Panc1 (cell line): Measurements from ENCODE around the gene GABRQ. TPM values are rescaled to one million over a fixed set of nuclear protein-coding genes. Genes with fewer than 3 reads are reported as not detected.

ENCODE experiments used
- ATAC-seq: fragments of 200-7000 bp; cut with Tn5 transposase; 2 replicates; pipeline ENCODE4 v1.9.1; 2020; ENCODE audit warnings: mild to moderate bottlenecking, moderate library complexity
- BruUV-seq: library from RNA; stranded (reverse); fragments of 400-500 nt; replicated peaks from 2 replicates; lab custom pipeline; 2021; lab: Mats Ljungman, UMichigan
- CTCF ChIA-PET: fragments of 300-600 bp; sonication (Branson Sonifier 250); formaldehyde crosslinking; loops from one replicate; lab custom pipeline; 2022; ENCODE audit warnings: antibody characterized with exemption; lab: Charles Lee
- POLR2A ChIA-PET: fragments of 300-600 bp; sonication (Branson Sonifier 250); formaldehyde crosslinking; loops from one replicate; lab custom pipeline; 2022; ENCODE audit warnings: antibody characterized with exemption; lab: Charles Lee
- DNase-seq: peaks from one replicate; pipeline ENCODE4 v3.0.0-alpha.2; 2010; ENCODE audit warnings: low read depth, low spot score
- H3K27ac ChIP-seq: 2 replicates; pipeline ENCODE4 v1.5.1; 2011; ENCODE audit warnings: mild to moderate bottlenecking, low read length, inconsistent platforms
- H3K27me3 ChIP-seq: fragments of 200-500 bp; sonication (Bioruptor generic); 2 replicates; pipeline ENCODE4 v1.6.0; 2014; ENCODE audit warnings: low read length, inconsistent platforms; ENCODE audit not compliant: control insufficient read depth, insufficient read depth
- H3K36me3 ChIP-seq: fragments of 200-500 bp; sonication (Bioruptor generic); 2 replicates; pipeline ENCODE4 v1.5.1; 2014; ENCODE audit warnings: inconsistent platforms, mild to moderate bottlenecking, low read length, moderate library complexity; ENCODE audit not compliant: control insufficient read depth, insufficient read depth
- H3K4me1 ChIP-seq: 2 replicates; pipeline ENCODE4 v1.5.1; 2011; ENCODE audit warnings: inconsistent platforms, mild to moderate bottlenecking, low read length, moderate library complexity; ENCODE audit not compliant: control insufficient read depth, insufficient read depth
- H3K4me3 ChIP-seq, 2 experiments: 2 replicates each; pipeline ENCODE4 v1.5.1; 2011 to 2012; ENCODE audit warnings: low read depth in 2 of 2, low read length in 2 of 2, mild to moderate bottlenecking in 2 of 2, inconsistent platforms in 1 of 2, moderate library complexity in 1 of 2
- H3K9me3 ChIP-seq: fragments of 200-500 bp; sonication (Bioruptor generic); 2 replicates; pipeline ENCODE4 v1.5.1; 2014; ENCODE audit warnings: low read depth, mild to moderate bottlenecking, inconsistent platforms, low read length, moderate library complexity; ENCODE audit not compliant: control insufficient read depth, insufficient read depth
- CTCF ChIP-seq: fragments of 450-650 bp; IDR thresholded peaks from 2 replicates; pipeline ENCODE4 v1.5.1; 2017; ENCODE audit warnings: mild to moderate bottlenecking
- POLR2AphosphoS5 ChIP-seq: IDR thresholded peaks from 2 replicates; pipeline ENCODE4 v1.6.1; 2012; ENCODE audit warnings: mild to moderate bottlenecking, low read depth, low read length, moderate library complexity
- SIN3A ChIP-seq: IDR thresholded peaks from 2 replicates; pipeline ENCODE4 v1.6.1; 2012; ENCODE audit warnings: low read depth, mild to moderate bottlenecking, low read length, moderate library complexity, borderline replicate concordance; ENCODE audit not compliant: insufficient read depth
- TCF7L2 ChIP-seq: IDR thresholded peaks from 2 replicates; pipeline ENCODE4 v1.6.1; 2011; ENCODE audit warnings: mild to moderate bottlenecking, low read depth, low read length, inconsistent platforms
- in situ Hi-C: cut with HindIII; loops from 2 replicates; pipeline ENCODE4 v1.10.0; 2016; ENCODE audit warnings: low sequenced_read_pairs, low pct_unique_long_range_greater_than_20kb
- intact Hi-C: fragments of 100-400 bp; cut with micrococcal nuclease; formaldehyde crosslinking; loops from one replicate; pipeline ENCODE4 v1.10.0; 2022; ENCODE audit not compliant: unreplicated experiment
- total RNA-seq: library from RNA; stranded (reverse); gene quantifications from one replicate; pipeline ENCODE4 v1.2.1, GENCODE V29; 2021; ENCODE audit not compliant: unreplicated experiment
- TF ChIP-seq, protein P1 (sequence below), 2 experiments: IDR thresholded peaks; 2 replicates each; pipeline ENCODE4 v1.6.1; 2011 to 2012; ENCODE audit warnings: low read depth in 2 of 2, control low read depth in 1 of 2, low read length in 1 of 2, mild to moderate bottlenecking in 1 of 2, moderate library complexity in 1 of 2; ENCODE audit not compliant: insufficient read depth in 1 of 2

Gene GABRQ
- total RNA-seq, 1 experiment from 2014 or later = 0.03 TPM

DNA sequence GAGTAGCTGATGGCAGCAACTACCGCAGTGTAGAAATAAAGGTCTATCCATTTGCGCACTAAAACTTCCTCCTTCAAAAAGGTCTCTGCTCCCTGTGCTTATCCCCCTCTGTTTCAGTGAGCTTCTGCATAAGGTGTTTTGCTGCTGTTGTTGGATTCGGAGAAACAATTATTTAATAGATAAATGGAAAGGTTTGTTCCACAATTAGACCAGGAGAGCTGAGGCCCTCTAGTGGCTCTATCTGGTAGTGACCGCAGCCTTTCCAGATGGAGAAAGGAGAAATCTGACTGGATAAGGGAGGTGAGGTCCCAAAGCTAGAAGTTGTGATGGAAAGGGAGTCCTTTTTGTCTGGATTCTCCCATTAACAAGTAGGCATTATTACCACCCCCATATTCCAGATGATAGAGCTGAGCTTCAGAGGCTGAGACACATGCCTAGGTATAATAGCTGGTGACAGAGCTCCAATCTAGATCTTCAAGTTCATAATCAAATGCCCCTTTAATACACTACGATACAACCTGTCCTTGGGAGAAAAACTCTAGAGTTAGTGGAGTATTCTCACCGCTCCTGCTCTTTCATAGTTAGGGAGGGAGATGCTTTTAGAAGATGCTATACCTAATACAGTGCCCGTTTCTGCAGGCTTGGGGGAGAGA, 5.1 kb upstream of the GABRQ start:
- intact Hi-C loops = loop anchor here (10.0 kb wide), 1 partner anchor 1478 kb away; no protein-coding TSS in a partner anchor
- ATAC-seq = peak; percentile 72; the same call in 1 of the 2 replicates

DNA sequence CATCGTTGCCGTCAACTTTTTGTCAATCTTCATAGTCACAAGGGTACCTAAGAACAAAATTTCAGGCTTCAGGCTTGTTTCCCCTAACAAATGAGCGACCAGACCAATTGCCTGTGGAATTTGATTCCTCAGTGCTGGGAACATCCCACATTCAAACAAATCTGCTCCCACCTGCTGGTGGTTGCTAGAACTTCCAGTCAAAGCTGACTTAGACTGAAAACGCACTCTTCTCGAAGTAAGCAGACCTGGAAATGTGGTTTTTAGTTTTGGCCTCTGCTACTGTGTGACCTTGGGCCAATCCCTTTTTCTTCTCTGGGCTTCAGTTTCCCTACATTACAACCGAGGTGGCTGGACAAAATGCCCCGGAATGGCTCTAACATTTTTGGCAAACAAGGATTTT, 1.8 kb upstream of the GABRQ start:
- ATAC-seq = peak; percentile 84; the same call in 1 of the 2 replicates
- Histone ChIP-seq H3K36me3 (no peaks in the 10 kb centered on the region), H3K27ac (no peak overlapping the region), H3K27me3 (peaks cover 2% of the 10 kb centered on the region; the same call in 1 of the 2 replicates), H3K4me3 (no peak overlapping the region), H3K4me1 (no peaks in the 10 kb centered on the region), H3K9me3 (no peaks in the 10 kb centered on the region)
- BruUV-seq = no TSS peak
- in situ Hi-C loops = loop anchor here (25.0 kb wide), 1 partner anchor 176 kb away; no protein-coding TSS in a partner anchor
- CTCF ChIA-PET = interaction anchor here (1.2 kb wide), 1 partner anchor 882 kb away, joined by 4 read pairs; no protein-coding TSS in a partner anchor
- peak; percentile 36 for DNase-seq
- POLR2A ChIA-PET = no interaction called here
- intact Hi-C loops = loop anchor here (5.0 to 10.0 kb wide), 2 partner anchors 884 to 1481 kb away; no protein-coding TSS in a partner anchor
- peak; percentile 74 for TF ChIP-seq CTCF
- TF ChIP-seq TCF7L2 = no peak

More for the DNA sequence above, 5.1 kb upstream of the GABRQ start:
- Histone ChIP-seq H3K36me3 (no peaks in the 10 kb centered on the region), H3K9me3 (no peaks in the 10 kb centered on the region), H3K27ac (no peak overlapping the region), H3K4me3 (no peak overlapping the region), H3K27me3 (peaks cover 6% of the 10 kb centered on the region), H3K4me1 (no peaks in the 10 kb centered on the region)
- TF ChIP-seq CTCF = peak; percentile 87
- no peak for TF ChIP-seq SIN3A
- in situ Hi-C loops = loop anchor here (25.0 kb wide), 1 partner anchor 180 kb away; no protein-coding TSS in a partner anchor
- no TSS peak for BruUV-seq
- peak; percentile 13 for DNase-seq
- POLR2A ChIA-PET = no interaction called here
- CTCF ChIA-PET = interaction anchor here (2.0 kb wide), 1 partner anchor 879 kb away, joined by 10 read pairs; no protein-coding TSS in a partner anchor

- Histone ChIP-seq H3K36me3 (no peaks in the 10 kb centered on the region), H3K27me3 (peaks cover 2% of the 10 kb centered on the region; the same call in 1 of the 2 replicates), H3K4me3 (no peak overlapping the region), H3K9me3 (no peaks in the 10 kb centered on the region), H3K27ac (no peak overlapping the region), H3K4me1 (no peaks in the 10 kb centered on the region)
- TF ChIP-seq, protein P1, sequence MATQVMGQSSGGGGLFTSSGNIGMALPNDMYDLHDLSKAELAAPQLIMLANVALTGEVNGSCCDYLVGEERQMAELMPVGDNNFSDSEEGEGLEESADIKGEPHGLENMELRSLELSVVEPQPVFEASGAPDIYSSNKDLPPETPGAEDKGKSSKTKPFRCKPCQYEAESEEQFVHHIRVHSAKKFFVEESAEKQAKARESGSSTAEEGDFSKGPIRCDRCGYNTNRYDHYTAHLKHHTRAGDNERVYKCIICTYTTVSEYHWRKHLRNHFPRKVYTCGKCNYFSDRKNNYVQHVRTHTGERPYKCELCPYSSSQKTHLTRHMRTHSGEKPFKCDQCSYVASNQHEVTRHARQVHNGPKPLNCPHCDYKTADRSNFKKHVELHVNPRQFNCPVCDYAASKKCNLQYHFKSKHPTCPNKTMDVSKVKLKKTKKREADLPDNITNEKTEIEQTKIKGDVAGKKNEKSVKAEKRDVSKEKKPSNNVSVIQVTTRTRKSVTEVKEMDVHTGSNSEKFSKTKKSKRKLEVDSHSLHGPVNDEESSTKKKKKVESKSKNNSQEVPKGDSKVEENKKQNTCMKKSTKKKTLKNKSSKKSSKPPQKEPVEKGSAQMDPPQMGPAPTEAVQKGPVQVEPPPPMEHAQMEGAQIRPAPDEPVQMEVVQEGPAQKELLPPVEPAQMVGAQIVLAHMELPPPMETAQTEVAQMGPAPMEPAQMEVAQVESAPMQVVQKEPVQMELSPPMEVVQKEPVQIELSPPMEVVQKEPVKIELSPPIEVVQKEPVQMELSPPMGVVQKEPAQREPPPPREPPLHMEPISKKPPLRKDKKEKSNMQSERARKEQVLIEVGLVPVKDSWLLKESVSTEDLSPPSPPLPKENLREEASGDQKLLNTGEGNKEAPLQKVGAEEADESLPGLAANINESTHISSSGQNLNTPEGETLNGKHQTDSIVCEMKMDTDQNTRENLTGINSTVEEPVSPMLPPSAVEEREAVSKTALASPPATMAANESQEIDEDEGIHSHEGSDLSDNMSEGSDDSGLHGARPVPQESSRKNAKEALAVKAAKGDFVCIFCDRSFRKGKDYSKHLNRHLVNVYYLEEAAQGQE (IDR thresholded peaks at IDR 0.05; ENCODE audit: insufficient read depth in 1 of 2, low read depth in 2 of 2, low read length in 1 of 2) = no peak
- TF ChIP-seq SIN3A (no peak), CTCF (no peak), TCF7L2 (no peak), POLR2AphosphoS5 (no peak)
- no peak for ATAC-seq
- DNase-seq = no peak
- in situ Hi-C loops (loop anchor here (25.0 kb wide), 1 partner anchor 174 kb away; no protein-coding TSS in a partner anchor), intact Hi-C loops (loop anchor here (5.0 to 10.0 kb wide), 2 partner anchors 886 to 1484 kb away; no protein-coding TSS in a partner anchor)
- ChIA-PET CTCF (no interaction called here), POLR2A (no interaction called here)
- no TSS peak for BruUV-seq
These were observed 779 bp downstream of the GABRQ start for GRCh38 chrX:152638443-152638904.
